NCI-H1436 treated with DMSO at 0.1 percent for 48 hours (cell line): ENCODE results near the gene POU3F2.

ENCODE experiments used
- DNase-seq: peaks from one replicate; lab custom pipeline; 2025; lab: John Stamatoyannopoulos, UW

POU3F2 gene

DNA sequence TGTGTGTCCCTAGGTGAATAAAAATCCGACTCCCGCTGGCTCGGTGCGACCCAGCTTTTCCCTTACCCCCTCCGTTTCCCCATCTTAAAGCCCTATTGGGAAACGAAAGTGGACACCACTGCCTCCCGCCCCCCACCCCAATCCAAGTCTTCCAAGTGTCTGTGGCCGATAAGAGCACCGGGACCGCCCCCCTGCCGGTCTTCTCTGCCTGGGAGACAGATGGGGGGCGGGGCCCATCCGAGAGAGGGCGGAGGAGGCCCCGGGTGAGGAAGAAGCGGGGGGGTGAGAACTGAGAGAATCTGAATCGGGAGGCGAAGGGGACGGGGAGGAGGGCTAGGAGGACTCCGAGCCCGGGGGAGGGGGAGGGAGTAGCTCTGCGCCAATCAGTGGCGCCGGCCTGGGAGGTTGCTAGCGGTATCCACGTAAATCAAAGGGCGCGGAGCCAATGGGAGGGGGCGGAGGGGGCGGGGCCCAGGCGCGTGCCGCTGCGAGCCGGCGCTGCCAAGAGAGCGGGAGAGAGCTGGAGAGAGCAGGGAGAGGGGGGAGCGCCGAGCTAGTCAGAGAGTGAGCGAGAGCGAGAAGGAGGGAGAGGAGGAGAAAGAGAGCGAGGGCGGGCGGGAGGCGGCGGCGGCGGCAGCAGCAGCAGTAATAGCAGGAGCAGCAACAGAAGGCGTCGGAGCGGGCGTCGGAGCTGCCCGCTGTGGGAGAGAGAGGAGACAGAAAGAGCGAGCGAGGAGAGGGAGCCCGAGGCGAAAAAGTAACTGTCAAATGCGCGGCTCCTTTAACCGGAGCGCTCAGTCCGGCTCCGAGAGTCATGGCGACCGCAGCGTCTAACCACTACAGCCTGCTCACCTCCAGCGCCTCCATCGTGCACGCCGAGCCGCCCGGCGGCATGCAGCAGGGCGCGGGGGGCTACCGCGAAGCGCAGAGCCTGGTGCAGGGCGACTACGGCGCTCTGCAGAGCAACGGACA, at the start of gene POU3F2:
POU3F2 (plus strand) TSS at position 515 of the 972 bp plus-strand sequence; CDS start at position 815, 300 bp downstream.
- DNase-seq = peak; percentile 90

DNA sequence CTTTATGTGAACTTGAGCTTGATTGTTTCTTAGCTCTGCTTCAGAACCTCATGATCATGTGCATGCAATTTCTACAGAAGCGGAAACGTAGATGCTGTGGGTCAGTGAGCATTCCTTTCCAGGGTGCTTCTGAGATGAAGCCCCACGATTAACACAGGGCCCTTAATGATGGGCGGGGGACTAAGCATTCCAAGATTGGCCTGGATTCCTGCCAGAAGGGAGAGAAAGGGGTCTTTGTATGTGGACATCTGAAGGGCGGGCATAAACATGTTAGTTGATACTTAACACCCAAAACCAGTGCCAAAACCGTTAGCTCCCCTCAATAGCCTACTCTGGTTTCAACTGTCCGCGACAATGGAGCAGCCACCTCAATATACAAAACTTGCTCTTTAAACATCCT, 46.9 kb upstream of the POU3F2 start:
- no peak for DNase-seq

GRCh38 chr6:98787961-98788360, 46.4 kb upstream of the POU3F2 start:
- DNase-seq = no peak

- no peak for DNase-seq
These were observed 40.0 kb upstream of the POU3F2 start for GRCh38 chr6:98794307-98794842.

- no peak for DNase-seq
These were observed 37.0 kb upstream of the POU3F2 start for GRCh38 chr6:98797217-98797994.

GRCh38 chr6:98800866-98801265, 33.5 kb upstream of the POU3F2 start:
- DNase-seq = no peak

GRCh38 chr6:98808541-98809210, 25.7 kb upstream of the POU3F2 start:
- DNase-seq = no peak

DNA sequence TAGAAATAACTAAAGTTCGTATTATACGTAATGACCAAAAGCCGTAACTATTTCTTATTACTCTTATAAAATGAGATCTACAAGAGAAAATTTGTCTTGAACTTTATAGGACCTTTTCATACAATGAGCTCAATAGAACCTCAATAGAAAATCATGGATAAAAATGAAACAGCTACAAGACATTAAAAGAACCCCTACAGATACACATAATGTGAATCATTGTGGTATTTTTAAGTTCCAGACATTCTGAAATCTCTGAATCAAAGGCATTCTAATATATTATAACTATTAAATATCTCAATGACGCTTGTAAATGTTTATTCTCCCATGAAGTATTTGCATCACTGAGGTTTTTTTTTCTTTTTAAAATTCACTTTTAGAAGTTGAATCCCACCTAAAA, 22.2 kb upstream of the POU3F2 start:
- DNase-seq = no peak

- DNase-seq = no peak
These were observed 17.6 kb upstream of the POU3F2 start for GRCh38 chr6:98816799-98817198.

DNA sequence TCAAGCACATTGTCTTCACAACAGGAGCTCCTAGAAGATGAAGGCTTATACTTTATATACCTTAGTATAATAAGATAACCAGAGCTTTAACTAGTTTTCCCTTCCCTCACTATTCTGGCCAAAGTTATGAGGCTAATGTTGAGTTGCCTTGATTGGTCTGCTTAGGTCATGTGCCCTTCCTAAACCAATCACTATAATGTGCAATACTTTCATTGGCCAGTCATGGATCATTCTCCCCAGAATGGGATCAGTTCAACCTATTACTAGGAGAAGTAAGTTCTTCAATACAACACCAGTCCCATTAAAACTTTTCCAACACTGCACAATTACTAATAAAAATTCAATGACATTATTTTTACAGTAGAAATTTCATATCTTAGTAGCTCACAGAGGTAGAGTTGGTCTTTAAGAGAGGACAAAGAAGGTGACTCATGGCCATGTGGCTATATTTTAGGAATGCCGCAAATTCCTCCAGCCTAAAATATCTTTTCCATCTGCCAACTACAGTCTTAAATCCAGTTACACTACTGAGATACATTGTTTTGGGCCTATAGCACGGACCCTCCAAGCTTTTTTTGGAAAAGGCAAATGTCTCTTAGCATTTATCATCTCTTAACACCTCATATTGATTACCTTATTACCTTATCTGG, 12.5 kb upstream of the POU3F2 start:
- no peak for DNase-seq

DNA sequence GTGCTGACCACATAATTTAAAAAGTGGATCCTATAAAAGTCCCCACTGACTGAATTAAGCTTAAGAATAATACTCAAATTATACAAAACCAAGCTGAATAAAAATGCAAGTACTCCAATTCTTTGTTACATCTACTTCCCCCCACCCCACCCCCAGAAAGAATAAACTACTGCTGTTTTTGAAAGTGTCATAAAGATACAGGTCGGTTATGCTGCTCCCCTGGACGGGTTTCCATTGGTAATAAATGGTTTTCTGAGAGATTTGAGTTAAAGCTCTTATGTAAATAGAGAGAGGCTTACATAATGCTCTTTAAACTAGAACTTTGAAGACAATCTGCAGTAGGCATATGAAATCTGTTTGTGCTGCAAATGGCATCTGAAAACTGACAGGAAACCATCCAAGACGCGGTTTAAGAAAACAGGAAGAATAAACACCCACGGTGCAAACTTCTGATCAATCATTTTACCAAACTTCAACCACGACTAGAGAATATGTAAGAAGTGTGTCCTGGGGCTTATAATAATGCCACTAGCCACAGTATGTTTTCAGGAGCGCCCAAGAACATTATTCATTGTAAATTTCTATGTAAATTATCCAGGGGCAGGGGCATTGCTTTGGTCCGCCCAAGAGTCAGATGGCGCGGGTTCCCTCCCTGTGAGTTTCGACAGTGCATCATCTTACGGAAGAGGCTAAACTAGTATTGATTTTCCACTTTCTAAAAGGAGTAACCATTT, 10.8 kb upstream of the POU3F2 start:
- DNase-seq = no peak

DNA sequence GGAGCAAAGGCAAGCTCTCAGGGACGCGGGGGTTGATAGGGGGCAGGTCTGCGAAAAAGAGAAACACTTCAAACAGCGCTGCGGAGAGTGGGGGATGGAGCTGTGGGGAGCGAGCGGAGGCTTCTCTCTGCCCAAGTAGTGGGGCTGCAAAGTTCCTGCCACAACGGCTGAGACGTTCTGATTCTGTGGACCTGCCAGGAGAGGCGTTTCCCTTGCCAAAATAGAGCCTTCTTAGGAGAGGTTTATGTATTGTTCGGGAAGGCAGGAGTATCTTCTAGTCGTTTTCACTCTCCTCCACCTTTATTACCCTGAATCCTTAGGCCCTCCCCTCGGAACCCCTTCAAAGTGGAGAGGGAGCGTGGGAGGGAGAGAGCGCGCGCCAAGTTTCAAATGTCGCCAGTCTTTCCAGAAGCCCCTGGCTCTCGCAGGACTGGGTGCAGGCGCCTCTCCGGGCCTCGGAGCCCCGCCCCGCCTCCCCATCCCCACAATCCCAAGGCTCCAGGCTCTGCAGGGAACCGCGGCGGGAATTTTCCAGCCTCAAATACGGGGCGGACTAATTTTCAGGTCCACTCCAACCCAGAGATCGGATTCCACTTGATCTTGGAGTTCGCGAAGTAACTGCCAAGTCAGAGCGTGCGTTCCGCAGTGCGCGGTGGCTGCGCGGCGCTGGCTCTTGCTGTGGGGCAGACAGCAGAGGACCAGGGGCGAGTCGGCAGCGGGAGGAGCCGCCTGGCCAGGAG, 10.0 kb upstream of the POU3F2 start:
- DNase-seq = no peak

GRCh38 chr6:98824902-98825599, 9.3 kb upstream of the POU3F2 start:
- no peak for DNase-seq

DNA sequence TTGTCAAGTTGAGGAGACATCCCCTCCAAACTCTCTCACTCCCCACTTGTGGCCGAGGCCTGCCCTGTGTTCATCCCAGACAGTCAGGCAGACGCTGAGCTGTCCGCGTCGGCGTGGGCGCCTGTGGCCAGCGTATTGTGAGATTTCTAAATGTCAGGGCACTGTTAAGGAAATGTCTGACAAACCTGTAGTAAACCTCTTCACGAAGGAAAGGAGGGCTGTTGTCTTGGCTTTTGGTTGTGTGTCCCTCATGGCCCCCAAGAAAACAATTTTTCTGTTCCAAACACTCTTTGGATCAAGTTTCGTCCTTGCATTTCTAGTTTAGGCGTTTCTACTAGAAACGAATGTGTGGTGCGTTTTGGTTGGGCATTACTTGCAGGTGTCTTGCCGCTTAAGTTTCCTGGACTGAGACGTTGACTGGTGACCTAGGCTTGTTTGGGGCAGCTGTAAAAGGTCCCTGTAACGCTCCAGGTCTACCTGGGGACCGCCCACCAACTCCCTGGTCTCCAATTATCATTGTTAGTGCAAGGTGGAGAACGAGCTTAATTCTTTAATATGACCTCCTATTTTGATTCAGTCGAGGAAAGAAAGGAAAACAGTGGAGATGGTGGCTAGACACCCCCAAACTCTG, 8.7 kb upstream of the POU3F2 start:
- DNase-seq = no peak

- DNase-seq = no peak
These were observed 6.8 kb upstream of the POU3F2 start for GRCh38 chr6:98827295-98828159.

DNA sequence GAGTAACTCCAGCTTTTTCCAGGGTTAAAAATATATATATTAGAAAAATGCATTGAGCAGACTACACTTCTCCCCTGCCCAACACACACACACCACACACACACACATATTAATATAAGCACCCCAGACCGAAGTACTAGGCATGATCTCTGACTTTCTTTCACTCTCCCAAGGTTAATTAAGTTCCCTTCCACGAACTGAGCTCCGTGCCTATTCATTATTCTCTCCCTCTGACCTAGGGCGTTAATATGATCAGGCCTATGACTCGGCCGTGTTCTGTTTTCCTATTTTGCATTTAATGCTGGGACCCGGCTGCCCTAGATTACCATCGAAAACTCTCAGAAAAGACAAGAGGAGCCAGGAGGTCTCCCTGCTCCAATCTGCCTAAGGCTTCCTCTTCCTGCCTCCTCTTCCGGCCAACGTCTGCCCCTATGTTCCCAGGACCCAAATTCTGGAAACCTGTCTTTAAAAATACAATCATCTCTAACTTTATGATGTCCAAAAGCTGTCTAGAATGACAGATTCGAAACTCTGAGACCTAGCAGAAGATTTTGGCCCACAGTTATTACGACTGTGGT, 6.1 kb upstream of the POU3F2 start:
- DNase-seq = no peak

- DNase-seq = peak; percentile 54
These were observed 5.4 kb upstream of the POU3F2 start for GRCh38 chr6:98828941-98829411.

DNA sequence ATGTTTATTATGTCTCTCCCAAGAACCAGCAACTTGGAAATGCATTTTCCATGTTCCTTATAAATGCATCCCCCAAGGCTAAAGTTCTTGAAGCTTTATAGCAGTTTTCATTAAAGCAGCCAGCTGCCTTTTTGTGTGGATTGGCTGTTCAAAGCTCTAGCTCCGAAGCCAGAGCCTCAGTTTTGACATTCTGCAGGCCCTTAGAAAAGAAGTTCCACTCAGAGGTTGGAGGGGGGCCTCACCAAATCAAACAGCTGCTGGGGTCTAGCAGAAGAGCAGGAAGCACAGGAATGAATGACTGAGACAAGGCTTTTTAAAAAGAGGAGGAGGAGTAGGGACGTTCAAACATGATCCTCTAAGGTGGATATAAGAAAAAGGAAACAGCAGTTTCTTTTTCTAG, 4.2 kb upstream of the POU3F2 start:
- no peak for DNase-seq
